Naive thymus-derived CD4-positive, alpha-beta T cell (primary cell): ENCODE measurements around the gene TBC1D5. TPM values are rescaled to one million over a fixed set of nuclear protein-coding genes. Genes with fewer than 3 reads are reported as not detected.
A peak's percentile ranks its signal among the peaks of the same experiment; 100 is the strongest.

Experiments
- ATAC-seq: fragments of 150-1000 bp; cut with Tn5 transposase; 2 replicates; pipeline ENCODE4 v1.10.0; 2021; ENCODE audit warnings: mild to moderate bottlenecking, moderate library complexity
- CTCF ChIA-PET: fragments of 350-600 bp; sonication (Branson Sonifier 250); formaldehyde crosslinking; loops from one replicate; lab custom pipeline; 2021; ENCODE audit warnings: antibody characterized with exemption; lab: Charles Lee
- POLR2A ChIA-PET: fragments of 350-600 bp; sonication (Branson Sonifier 250); formaldehyde crosslinking; loops from one replicate; lab custom pipeline; 2021; ENCODE audit warnings: antibody characterized with exemption, inconsistent platforms; lab: Charles Lee
- DNase-seq, 9 donors: peaks; one replicate each; pipeline versions ENCODE4 v3.0.0 to v3.0.0-alpha.2; 2020 to 2022; ENCODE audit warnings: mixed read lengths in 1 of 9
- H3K27ac ChIP-seq: one replicate; pipeline ENCODE4 v1.7.0; 2013; ENCODE audit warnings: mild to moderate bottlenecking, low read depth, low read length, moderate library complexity
- H3K27me3 ChIP-seq, 2 donors: one replicate each; pipeline ENCODE4 v1.7.0; 2013; ENCODE audit warnings: low read length in 2 of 2, mild to moderate bottlenecking in 2 of 2, moderate library complexity in 2 of 2; ENCODE audit not compliant: control insufficient read depth in 2 of 2, insufficient read depth in 2 of 2
- H3K36me3 ChIP-seq, 3 experiments: 1 replicate in 2 of 3; 2 replicates in 1 of 3; pipeline ENCODE4 v1.7.0; 2013; ENCODE audit warnings: low read length in 3 of 3, mild to moderate bottlenecking in 3 of 3, moderate library complexity in 1 of 3; ENCODE audit not compliant: insufficient read depth in 3 of 3, control insufficient read depth in 2 of 3
- H3K4me1 ChIP-seq, 2 donors: one replicate each; pipeline ENCODE4 v1.7.0; 2013; ENCODE audit warnings: low read length in 2 of 2, mild to moderate bottlenecking in 2 of 2, moderate library complexity in 1 of 2; ENCODE audit not compliant: control insufficient read depth in 2 of 2, insufficient read depth in 2 of 2
- H3K4me3 ChIP-seq: 2 replicates; pipeline ENCODE4 v1.7.0; 2013; ENCODE audit warnings: mild to moderate bottlenecking, low read length
- H3K9me3 ChIP-seq, 3 experiments: 1 replicate in 2 of 3; 2 replicates in 1 of 3; pipeline ENCODE4 v1.7.0; 2013; ENCODE audit warnings: low read length in 3 of 3; ENCODE audit not compliant: control insufficient read depth in 2 of 3
- H3K27ac Mint-ChIP-seq, 9 donors: one replicate each; pipeline ENCODE4 v1.8.0; 2020 to 2022; ENCODE audit warnings: mixed read lengths in 9 of 9, mild to moderate bottlenecking in 8 of 9, moderate library complexity in 5 of 9, inconsistent platforms in 2 of 9
- H3K27me3 Mint-ChIP-seq, 5 donors: one replicate each; pipeline ENCODE4 v1.8.0; 2021 to 2022; ENCODE audit warnings: mixed read lengths in 5 of 5, mild to moderate bottlenecking in 1 of 5
- H3K36me3 Mint-ChIP-seq, 5 donors: one replicate each; pipeline ENCODE4 v1.8.0; 2020 to 2022; ENCODE audit warnings: mixed read lengths in 5 of 5, mild to moderate bottlenecking in 3 of 5, inconsistent platforms in 1 of 5
- H3K4me1 Mint-ChIP-seq, 7 donors: one replicate each; pipeline ENCODE4 v1.8.0; 2020 to 2022; ENCODE audit warnings: mixed read lengths in 7 of 7, mild to moderate bottlenecking in 3 of 7, inconsistent platforms in 1 of 7
- H3K4me3 Mint-ChIP-seq, 10 donors: one replicate each; pipeline ENCODE4 v1.8.0; 2020 to 2022; ENCODE audit warnings: mild to moderate bottlenecking in 10 of 10, mixed read lengths in 10 of 10, moderate library complexity in 6 of 10, inconsistent platforms in 2 of 10
- H3K9me3 Mint-ChIP-seq, 11 donors: one replicate each; pipeline ENCODE4 v1.8.0; 2020 to 2022; ENCODE audit warnings: mixed read lengths in 11 of 11, mild to moderate bottlenecking in 4 of 11, inconsistent platforms in 1 of 11, moderate library complexity in 1 of 11
- intact Hi-C, 2 donors: fragments of 100-400 bp; cut with micrococcal nuclease; formaldehyde crosslinking; loops; one replicate each; pipeline ENCODE4 v1.15.1; 2023
- polyA plus RNA-seq, 2 donors: library from polyadenylated mRNA; unstranded; fragments of 300-500 nt; fragmentation: Illumina TruSeq; gene quantifications; one replicate each; pipeline ENCODE4 v1.2.3, GENCODE V29; 2021
- total RNA-seq, 6 experiments: library from RNA in 5 of 6; stranded (reverse) in 5 of 6; gene quantifications; 1 replicate in 5 of 6; 2 replicates in 1 of 6; pipeline ENCODE4 v1.2.3 and lab custom pipeline; 2021 to 2026

TBC1D5 gene
- total and polyA plus RNA-seq, 7 experiments from 2014 or later, result 30.5 to 54.0 (median 37.4) TPM

GRCh38 chr3:17179381-17180205 is 562.8 kb downstream of the TBC1D5 start:
- H3K9me3 ChIP-seq, result no peaks in the 10 kb centered on the region
- H3K36me3 Mint-ChIP-seq, result peaks cover 0 to 47% (median 23%) of the 10 kb centered on the region in 5 donors
- H3K9me3 Mint-ChIP-seq, result peaks cover 0 to 2% (median 0%) of the 10 kb centered on the region in 11 donors
- no peaks in the 10 kb centered on the region for H3K27me3 ChIP-seq
- no peak overlapping the region for H3K4me3 ChIP-seq
- DNase-seq (peak in 7 of 9 donors; percentile 5 to 50 (median 19)), ATAC-seq (peak; percentile 79)
- peaks cover 0 to 21% of the 10 kb centered on the region in 2 donors for H3K4me1 ChIP-seq
- H3K4me3 Mint-ChIP-seq, result no peak overlapping the region
- no peak overlapping the region for H3K27ac Mint-ChIP-seq
- peaks cover 0 to 3% (median 0%) of the 10 kb centered on the region in 5 donors for H3K27me3 Mint-ChIP-seq
- H3K36me3 ChIP-seq, result no peaks in the 10 kb centered on the region
- ChIA-PET POLR2A (no interaction called here), CTCF (interaction anchor here (1.2 kb wide), 1 partner anchor 234 kb away, joined by 5 read pairs; no protein-coding TSS in a partner anchor)
- peaks cover 0 to 39% (median 13%) of the 10 kb centered on the region in 7 donors for H3K4me1 Mint-ChIP-seq
- intact Hi-C loops, result no loop called here
- H3K27ac ChIP-seq, result no peak overlapping the region

- Mint-ChIP-seq H3K9me3 (peaks cover 0 to 2% (median 0%) of the 10 kb centered on the region in 11 donors), H3K4me3 (no peak overlapping the region), H3K36me3 (peaks cover 5 to 33% (median 13%) of the 10 kb centered on the region in 5 donors), H3K4me1 (peaks cover 0 to 19% (median 4%) of the 10 kb centered on the region in 7 donors), H3K27ac (no peak overlapping the region), H3K27me3 (peaks cover 0 to 3% (median 0%) of the 10 kb centered on the region in 5 donors)
- H3K4me3 ChIP-seq, result no peak overlapping the region
- intact Hi-C loops, result no loop called here
- DNase-seq (no peak), ATAC-seq (no peak)
- peaks cover 0 to 15% of the 10 kb centered on the region in 2 donors for H3K4me1 ChIP-seq
- no peaks in the 10 kb centered on the region for H3K36me3 ChIP-seq
- H3K27ac ChIP-seq, result no peak overlapping the region
- H3K9me3 ChIP-seq, result no peaks in the 10 kb centered on the region
- no peaks in the 10 kb centered on the region for H3K27me3 ChIP-seq
- POLR2A ChIA-PET, result no interaction called here
- CTCF ChIA-PET, result interaction anchor here (0.7 to 1.7 kb wide), 2 partner anchors 10 to 250 kb away, joined by 3 read pairs; no protein-coding TSS in a partner anchor
Observed at GRCh38 chr3:17176757-17177156, 565.7 kb downstream of the TBC1D5 start.

GRCh38 chr3:17175187-17175807 is 567.1 kb downstream of the TBC1D5 start:
- Mint-ChIP-seq H3K27ac (no peak overlapping the region), H3K4me1 (peaks cover 0 to 17% (median 4%) of the 10 kb centered on the region in 7 donors), H3K36me3 (peaks cover under 1 to 24% (median 6%) of the 10 kb centered on the region in 5 donors), H3K27me3 (peaks cover 0 to 3% (median 0%) of the 10 kb centered on the region in 5 donors), H3K9me3 (no peaks in the 10 kb centered on the region), H3K4me3 (no peak overlapping the region)
- ChIA-PET CTCF (interaction anchor here (1.7 kb wide), 1 partner anchor 8 kb away, joined by 3 read pairs; no protein-coding TSS in a partner anchor), POLR2A (no interaction called here)
- ATAC-seq (no peak), DNase-seq (no peak)
- intact Hi-C loops, result no loop called here
- Histone ChIP-seq H3K4me3 (no peak overlapping the region), H3K27ac (no peak overlapping the region), H3K36me3 (no peaks in the 10 kb centered on the region), H3K4me1 (peaks cover 0 to 7% of the 10 kb centered on the region in 2 donors), H3K27me3 (no peaks in the 10 kb centered on the region), H3K9me3 (no peaks in the 10 kb centered on the region)

- H3K27ac ChIP-seq, result no peak overlapping the region
- intact Hi-C loops, result loop anchor here in 1 of 2 donors (1.0 to 5.0 kb wide), 4 partner anchors 282 to 565 kb away; partner anchors contain the start of gene PLCL2
- CTCF ChIA-PET, result interaction anchor here (1.2 to 1.6 kb wide), 2 partner anchors 10 to 339 kb away, joined by 3 to 4 read pairs; no protein-coding TSS in a partner anchor
- ATAC-seq (no peak), DNase-seq (peak in 4 of 9 donors; percentile 7 to 22 (median 14))
- Mint-ChIP-seq H3K27ac (peak overlapping the region in 2 of 9 donors; percentile 41 to 65), H3K4me3 (no peak overlapping the region), H3K36me3 (peaks cover 0 to 59% (median 18%) of the 10 kb centered on the region in 5 donors), H3K27me3 (no peaks in the 10 kb centered on the region), H3K9me3 (peaks cover 0 to 1% (median 0%) of the 10 kb centered on the region in 11 donors), H3K4me1 (peaks cover 0 to 15% (median 0%) of the 10 kb centered on the region in 7 donors)
- H3K27me3 ChIP-seq, result no peaks in the 10 kb centered on the region
- no peaks in the 10 kb centered on the region for H3K4me1 ChIP-seq
- H3K9me3 ChIP-seq, result no peaks in the 10 kb centered on the region
- POLR2A ChIA-PET, result no interaction called here
- H3K4me3 ChIP-seq, result no peak overlapping the region
- H3K36me3 ChIP-seq, result peaks cover 0 to 36% (median 11%) of the 10 kb centered on the region in 3 experiments
Observed at GRCh38 chr3:17166369-17166768, 576.1 kb downstream of the TBC1D5 start.

- Histone ChIP-seq H3K4me1 (no peaks in the 10 kb centered on the region), H3K9me3 (no peaks in the 10 kb centered on the region), H3K36me3 (peaks cover 0 to 59% (median 19%) of the 10 kb centered on the region in 3 experiments), H3K27me3 (no peaks in the 10 kb centered on the region), H3K27ac (no peak overlapping the region), H3K4me3 (no peak overlapping the region)
- DNase-seq, result no peak
- Mint-ChIP-seq H3K4me1 (peaks cover 0 to 11% (median 0%) of the 10 kb centered on the region in 7 donors), H3K36me3 (peaks cover 9 to 73% (median 31%) of the 10 kb centered on the region in 5 donors), H3K27me3 (no peaks in the 10 kb centered on the region), H3K27ac (no peak overlapping the region), H3K9me3 (peaks cover 0 to 1% (median 0%) of the 10 kb centered on the region in 11 donors), H3K4me3 (no peak overlapping the region)
- ATAC-seq, result no peak
- ChIA-PET CTCF (no interaction called here), POLR2A (no interaction called here)
- intact Hi-C loops, result no loop called here
Observed at GRCh38 chr3:17162116-17162515, 580.3 kb downstream of the TBC1D5 start.

- Histone ChIP-seq H3K4me1 (peaks cover 0 to 2% of the 10 kb centered on the region in 2 donors), H3K27me3 (no peaks in the 10 kb centered on the region), H3K9me3 (no peaks in the 10 kb centered on the region), H3K36me3 (peaks cover 0 to 47% (median 19%) of the 10 kb centered on the region in 3 experiments), H3K27ac (no peak overlapping the region), H3K4me3 (no peak overlapping the region)
- no peak for DNase-seq
- Mint-ChIP-seq H3K27ac (peak overlapping the region in 1 of 9 donors; percentile 16), H3K4me3 (no peak overlapping the region), H3K9me3 (peaks cover 0 to 1% (median 0%) of the 10 kb centered on the region in 11 donors), H3K36me3 (peaks cover 9 to 74% (median 31%) of the 10 kb centered on the region in 5 donors), H3K4me1 (peaks cover 0 to 16% (median 0%) of the 10 kb centered on the region in 7 donors), H3K27me3 (no peaks in the 10 kb centered on the region)
- CTCF ChIA-PET, result no interaction called here
- intact Hi-C loops, result no loop called here
- ATAC-seq, result no peak
- POLR2A ChIA-PET, result no interaction called here
Observed at GRCh38 chr3:17160597-17160996, 581.8 kb downstream of the TBC1D5 start.
